Adrenal gland (tissue), 12 donors: ENCODE measurements around the gene FMNL2. TPM values are rescaled to one million over a fixed set of nuclear protein-coding genes. Genes with fewer than 3 reads are reported as not detected.

Experiments used
- DNase-seq, 7 donors: peaks; one replicate each; pipeline ENCODE4 v3.0.0-alpha.2; 2019 to 2020
- H3K27ac ChIP-seq, 5 donors: fragments of 200-600 bp; sonication (generic) in 4 of 5; 1 replicate in 3 of 5; 2 replicates in 2 of 5; pipeline versions ENCODE4 v1.5.1 to v1.8.0; 2016 to 2020; ENCODE audit warnings: mild to moderate bottlenecking in 1 of 5
- H3K27me3 ChIP-seq: fragments of 200-600 bp; 2 replicates; pipeline ENCODE4 v1.8.0; 2021
- H3K36me3 ChIP-seq, 2 donors: fragments of 200-600 bp; replicated peaks in 1 of 2; 1 replicate in 1 of 2; 2 replicates in 1 of 2; pipeline versions ENCODE4 v1.5.1 to v1.8.0; 2018 to 2022
- H3K4me1 ChIP-seq, 2 donors: fragments of 200-600 bp; replicated peaks in 1 of 2; 1 replicate in 1 of 2; 2 replicates in 1 of 2; pipeline versions ENCODE4 v1.5.1 to v1.8.0; 2018 to 2021
- H3K4me3 ChIP-seq, 4 donors: fragments of 200-600 bp; sonication (generic) in 3 of 4; one replicate each; pipeline ENCODE4 v1.5.1; 2016 to 2018
- H3K9me3 ChIP-seq, 3 donors: fragments of 200-600 bp; sonication (generic) in 1 of 3; replicated peaks in 1 of 3; 1 replicate in 2 of 3; 2 replicates in 1 of 3; pipeline versions ENCODE4 v1.5.1 to v1.8.0; 2016 to 2021
- CTCF ChIP-seq, 6 experiments: fragments of 450-650 bp in 4 of 6; fragments of 200-600 bp in 2 of 6; sonication (generic) in 1 of 6; IDR thresholded peaks; 1 replicate in 5 of 6; 2 replicates in 1 of 6; pipeline versions ENCODE4 v1.5.1 to v1.8.0; 2016 to 2021; ENCODE audit warnings: antibody characterized with exemption in 6 of 6, mild to moderate bottlenecking in 2 of 6, moderate library complexity in 1 of 6
- POLR2A ChIP-seq, 2 donors: fragments of 450-650 bp; IDR thresholded peaks; one replicate each; pipeline ENCODE4 v1.6.1; 2017; ENCODE audit warnings: antibody characterized with exemption in 2 of 2, mild to moderate bottlenecking in 2 of 2, moderate library complexity in 1 of 2
- WGBS, 4 donors: extraction: QIAGEN DNeasy Blood & Tissue Kit in 2 of 4; methylation state at CpG; one replicate each; pipeline versions ENCODE4 v1.1.5 to v1.1.7; 2013 to 2017; 5-methylcytosine and 5-hydroxymethylcytosine counted together
- intact Hi-C, 2 donors: fragments of 100-400 bp; cut with DNase I; formaldehyde crosslinking; loops; one replicate each; pipeline versions ENCODE4 v1.14.1 to v1.15.0; 2022 to 2023
- polyA plus RNA-seq, 3 donors: library from polyadenylated mRNA; stranded (reverse); fragments of 200-250 nt in 2 of 3; fragments of 350-450 nt in 1 of 3; fragmentation: Illumina TruSeq in 1 of 3; extraction: RNeasy Lipid Tissue Mini Kit (QIAGEN cat#74804) in 1 of 3; gene quantifications; one replicate each; pipeline ENCODE4 v1.2.3, GENCODE V29; 2013 to 2014
- total RNA-seq, 9 donors: library from RNA; depleted of rRNA in 4 of 9; stranded (reverse); fragments of >200 nt in 4 of 9; fragments of 120-200 nt in 1 of 9; fragmentation: NEBNext Ultra II Directional in 1 of 9; extraction: Animal tissue kit (Norgen Biotek cat#: 25700) in 1 of 9; gene quantifications; one replicate each; pipeline versions ENCODE4 v1.1.0 to v1.2.4, GENCODE V29; 2013 to 2023
- donor health status: healthy with polysubstance abuse.
- donor health status: Bipolar disorder and iron deficiency.
- donor health status: DM: yes; HTN: yes; CAD: no.
- donor health status: DM: no; HTN: no; CAD: no.
- donor health status: DM: no; HTN: no; CAD: no.
- donor health status: DM: yes; HTN: yes; CAD: no.

Gene FMNL2
- total and polyA plus RNA-seq, 12 donors = 23.5 to 54.2 (median 36.7) TPM

- intact Hi-C loops = no loop called here
Measured at GRCh38 chr2:152344579-152345195, 9.7 kb downstream of the FMNL2 start.

GRCh38 chr2:152347076-152347475, 12.1 kb downstream of the FMNL2 start:
- intact Hi-C loops = no loop called here
- DNase-seq = no peak
- Histone ChIP-seq H3K9me3 (no peaks in the 10 kb centered on the region), H3K4me1 (peaks cover 0 to 9% of the 10 kb centered on the region in 2 donors), H3K27ac (no peak overlapping the region), H3K36me3 (no peaks in the 10 kb centered on the region), H3K27me3 (no peaks in the 10 kb centered on the region), H3K4me3 (no peak overlapping the region)
- TF ChIP-seq CTCF (IDR thresholded peaks at IDR 0.05) (no peak), POLR2A (IDR thresholded peaks at IDR 0.05) (no peak)
- WGBS, 4 donors = 96 to 100% (median 99%) methylated on average over 3 of the region's 3 CpGs

More at GRCh38 chr2:152344579-152345195, 9.7 kb downstream of the FMNL2 start:
- H3K27me3 ChIP-seq = no peaks in the 10 kb centered on the region
- no peak for DNase-seq
- TF ChIP-seq CTCF (IDR thresholded peaks at IDR 0.05) (no peak), POLR2A (IDR thresholded peaks at IDR 0.05) (no peak)
- no peak overlapping the region for H3K27ac ChIP-seq
- no peaks in the 10 kb centered on the region for H3K36me3 ChIP-seq
- peaks cover 0 to 25% of the 10 kb centered on the region in 2 donors for H3K4me1 ChIP-seq
- H3K4me3 ChIP-seq = no peak overlapping the region
- no peaks in the 10 kb centered on the region for H3K9me3 ChIP-seq

GRCh38 chr2:152348388-152348787, 13.4 kb downstream of the FMNL2 start:
- Histone ChIP-seq H3K4me1 (peaks cover 0 to 9% of the 10 kb centered on the region in 2 donors), H3K27ac (peak overlapping the region in 1 of 5 donors; percentile 7), H3K36me3 (no peaks in the 10 kb centered on the region), H3K4me3 (no peak overlapping the region), H3K9me3 (no peaks in the 10 kb centered on the region), H3K27me3 (no peaks in the 10 kb centered on the region)
- WGBS, 4 donors = 41 to 78% (median 63%) methylated on average over 3 of the region's 3 CpGs
- DNase-seq = no peak
- TF ChIP-seq POLR2A (IDR thresholded peaks at IDR 0.05) = no peak
- TF ChIP-seq CTCF (IDR thresholded peaks at IDR 0.05) = no peak
- intact Hi-C loops = no loop called here

GRCh38 chr2:152349416-152349815, 14.4 kb downstream of the FMNL2 start:
- no peaks in the 10 kb centered on the region for H3K27me3 ChIP-seq
- DNase-seq = no peak
- H3K27ac ChIP-seq = no peak overlapping the region
- TF ChIP-seq CTCF (IDR thresholded peaks at IDR 0.05) (no peak), POLR2A (IDR thresholded peaks at IDR 0.05) (no peak)
- peaks cover 0 to 11% of the 10 kb centered on the region in 2 donors for H3K4me1 ChIP-seq
- no peaks in the 10 kb centered on the region for H3K36me3 ChIP-seq
- no peak overlapping the region for H3K4me3 ChIP-seq
- intact Hi-C loops = no loop called here
- H3K9me3 ChIP-seq = no peaks in the 10 kb centered on the region
- WGBS, 4 donors = 80 to 96% (median 90%) methylated on average over 1 of the region's 1 CpG
